HG02678 (cell line): ENCODE data around the gene HOXA7.

Experiments
- ATAC-seq: cut with Tn5 transposase; IDR thresholded peaks from one replicate; pipeline ENCODE4 v1.9.1; 2021; ENCODE audit warnings: mild to moderate bottlenecking, moderate library complexity; ENCODE audit not compliant: unreplicated experiment

The HOXA7 gene

DNA sequence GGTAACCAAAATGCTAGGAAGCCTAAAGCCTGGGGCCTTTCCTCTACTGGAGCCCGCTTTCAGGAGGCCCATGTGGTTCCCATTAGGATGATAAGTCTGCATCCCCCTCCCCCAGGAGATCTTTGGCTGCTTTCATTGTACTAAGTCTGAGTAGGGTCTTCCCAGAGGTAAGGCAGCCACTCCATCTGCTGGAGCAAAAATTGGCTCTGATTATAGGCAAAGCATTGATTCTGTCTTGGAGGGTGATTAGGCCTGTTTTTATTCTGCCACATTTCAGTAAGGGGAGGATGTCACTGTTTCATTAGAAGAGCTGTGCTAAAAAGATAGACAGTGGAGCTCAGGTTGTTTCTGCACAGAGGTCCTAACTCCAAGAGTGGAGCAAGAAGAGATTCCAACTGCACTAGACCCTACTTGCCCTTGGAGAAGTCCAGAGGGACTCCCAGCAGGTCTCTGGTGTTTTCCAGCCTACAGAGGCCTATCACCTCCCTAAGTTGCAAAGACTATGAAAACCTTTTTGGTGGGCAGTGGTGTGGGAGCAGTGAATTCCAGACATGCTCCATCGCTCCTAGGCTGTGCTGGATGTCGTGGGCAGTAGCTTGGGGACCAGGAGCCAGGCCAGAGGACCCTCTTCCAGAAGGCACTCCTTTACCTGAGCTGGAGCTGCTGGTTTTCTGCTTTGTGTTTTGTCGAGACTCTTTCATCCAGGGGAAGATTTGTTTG, 46.8 kb downstream of the HOXA7 start:
- ATAC-seq: no peak

DNA sequence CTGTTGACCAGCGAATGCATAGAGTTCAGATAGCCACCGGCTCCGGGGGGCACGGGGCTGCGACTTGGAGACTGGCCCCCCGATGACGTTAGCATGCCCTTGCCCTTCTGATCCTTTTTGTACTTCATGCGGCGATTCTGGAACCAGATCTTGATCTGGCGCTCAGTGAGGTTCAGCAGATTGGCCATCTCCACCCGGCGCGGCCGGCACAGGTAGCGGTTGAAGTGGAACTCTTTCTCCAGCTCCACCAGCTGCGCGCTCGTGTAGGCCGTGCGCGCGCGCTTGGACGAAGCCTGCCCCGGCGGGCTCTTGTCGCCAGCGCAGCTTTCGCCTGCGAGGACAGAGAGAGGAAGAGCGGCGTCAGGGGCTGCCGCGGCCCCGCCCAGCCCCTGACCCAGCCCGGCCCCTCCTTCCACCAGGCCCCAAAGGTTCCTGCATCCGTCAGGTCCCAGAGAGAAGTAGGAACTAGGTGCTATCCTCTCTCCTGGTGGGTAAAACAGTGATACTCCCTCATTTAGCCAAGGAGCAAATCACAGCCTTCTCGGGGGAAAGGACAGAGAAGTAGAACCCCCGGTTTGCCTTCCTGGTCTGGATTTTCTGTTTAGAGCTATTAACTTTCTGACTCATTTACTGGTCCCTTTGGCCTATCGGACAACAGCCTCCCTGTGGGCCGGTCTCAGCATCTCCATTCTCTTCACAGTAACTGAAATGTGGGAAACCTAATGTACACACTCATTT, 47.9 kb downstream of the HOXA7 start:
- no peak for ATAC-seq

DNA sequence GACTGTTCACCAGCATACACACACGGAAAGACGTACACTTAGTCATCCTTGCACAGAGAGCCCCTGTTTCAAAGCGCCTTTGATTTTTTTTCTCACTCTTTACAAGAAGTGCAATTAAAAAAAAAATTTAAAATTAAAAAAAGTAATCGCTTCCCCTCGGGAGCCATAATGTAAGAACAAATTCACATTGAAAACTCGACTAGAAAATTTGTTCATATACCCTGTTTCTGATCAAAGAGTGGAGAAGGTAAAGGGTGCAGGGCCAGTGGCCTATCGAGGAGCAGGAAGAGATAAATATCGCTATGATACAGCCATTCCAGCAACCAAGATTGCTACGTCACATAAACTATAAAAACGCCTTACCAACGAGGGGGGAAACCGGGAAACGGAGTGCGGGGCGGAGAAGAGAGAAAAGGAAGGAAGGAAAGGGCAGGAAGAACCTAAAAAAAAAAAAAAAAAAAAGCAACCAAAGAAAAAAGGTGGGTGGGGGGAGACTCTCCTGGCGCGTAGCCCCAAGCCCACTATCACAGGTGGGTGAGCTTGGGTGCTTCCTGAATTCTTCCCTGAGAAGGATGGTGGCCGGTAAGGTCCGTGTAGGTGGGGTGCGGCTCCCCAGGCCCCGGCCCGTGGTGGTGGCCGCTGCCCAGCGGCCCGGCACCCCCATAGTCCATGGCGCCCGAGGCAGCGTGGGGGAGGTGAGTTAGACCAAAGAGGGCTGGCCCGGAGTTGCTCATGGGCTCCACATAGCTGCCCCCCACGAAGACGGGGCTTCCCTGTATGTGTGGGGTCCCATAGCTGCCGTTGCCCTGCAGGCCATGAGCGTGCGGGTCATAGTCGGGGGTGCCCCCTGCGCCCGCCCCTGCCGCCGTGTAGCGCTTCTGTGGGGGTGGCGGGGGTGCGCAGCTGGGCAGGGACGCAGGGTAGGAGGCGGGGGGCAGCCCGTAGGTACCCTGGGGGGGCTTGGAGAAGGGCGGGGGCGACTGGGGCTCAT, 48.8 kb downstream of the HOXA7 start:
- ATAC-seq: no peak

DNA sequence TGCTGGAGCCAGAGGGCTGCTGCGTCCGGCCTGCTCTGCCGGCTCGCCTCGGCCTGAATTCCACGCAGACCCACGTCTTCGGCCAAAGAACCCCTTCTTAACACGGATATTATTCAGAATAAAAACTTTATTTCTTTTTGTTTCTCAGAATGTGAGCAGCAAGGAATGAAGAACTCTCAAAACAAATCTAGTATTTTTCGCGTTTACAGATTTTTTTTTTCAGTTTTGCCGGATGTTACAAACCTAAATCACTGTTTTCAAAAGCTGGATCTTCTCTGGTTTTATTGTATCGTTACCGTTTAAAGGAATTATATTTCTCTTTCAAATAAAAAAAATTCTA, 49.6 kb downstream of the HOXA7 start:
- ATAC-seq: no peak

DNA sequence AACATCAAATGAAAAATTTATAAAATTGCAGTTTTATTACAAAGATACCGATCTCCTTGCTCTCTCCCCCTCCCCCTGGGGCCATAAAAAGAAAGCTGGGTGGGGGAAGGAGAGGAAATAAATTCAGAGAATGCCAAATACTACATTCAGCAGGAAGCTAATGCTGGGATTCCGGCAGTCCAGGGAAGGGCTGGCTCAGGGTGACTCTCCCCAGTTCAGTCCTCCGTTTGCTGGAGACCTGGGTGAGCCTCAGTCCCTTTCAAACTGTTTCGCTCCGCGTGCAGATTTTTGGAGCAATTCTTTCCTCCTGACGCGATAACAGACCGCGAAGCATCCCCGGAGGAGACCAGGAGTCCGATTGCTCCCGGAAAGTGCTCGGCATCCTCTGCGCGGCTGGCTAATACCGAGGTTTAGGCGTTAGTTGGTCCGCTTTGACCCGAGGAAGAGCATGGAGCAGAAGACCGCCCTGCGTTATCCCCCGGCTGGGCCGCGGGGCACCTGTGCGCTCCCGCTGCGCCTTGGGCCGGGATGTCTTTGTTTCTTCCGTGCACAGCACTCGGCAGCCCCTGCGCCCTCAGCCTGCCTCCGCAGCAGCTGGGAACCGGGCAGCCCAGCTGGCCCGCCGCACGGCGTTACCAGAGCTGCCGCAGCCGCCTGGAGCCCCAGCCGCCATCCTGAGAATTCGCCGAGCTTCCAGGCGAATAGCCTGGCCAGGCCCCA, 50.1 kb downstream of the HOXA7 start:
- ATAC-seq: no peak

DNA sequence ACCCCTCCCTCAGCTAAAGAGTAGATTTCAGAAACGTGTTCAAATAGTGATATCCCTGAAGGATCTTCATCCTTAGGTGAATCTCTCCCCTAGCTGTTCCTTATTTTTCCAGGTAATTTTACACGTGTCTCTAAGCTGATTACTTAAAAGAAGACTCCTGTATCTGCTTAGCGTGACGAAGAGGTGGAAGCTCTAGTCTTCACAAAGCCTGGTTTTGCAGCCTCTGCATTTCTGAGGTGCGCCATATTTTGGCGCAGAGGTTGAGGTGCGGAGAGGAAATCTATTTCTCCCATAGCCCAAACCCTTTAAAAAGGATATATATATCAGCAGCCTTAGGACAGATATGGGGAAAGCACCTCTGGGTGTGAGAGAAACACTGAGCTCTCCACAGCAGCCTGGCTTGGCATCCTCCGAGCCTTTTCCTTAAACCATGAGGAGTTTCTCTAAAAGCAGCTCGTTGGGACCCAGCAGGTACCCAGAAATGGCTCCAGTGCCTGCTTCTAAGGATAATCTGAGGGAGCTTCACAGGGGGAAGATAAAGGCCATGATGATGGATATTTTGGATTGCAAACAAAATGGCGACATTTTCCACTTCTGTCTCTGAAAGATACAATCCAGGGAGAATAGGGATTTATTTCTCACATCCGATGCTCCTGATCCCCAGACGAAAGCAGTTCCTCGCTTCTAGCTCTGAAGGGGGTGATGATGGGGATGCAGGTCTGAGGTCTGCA, 51.0 kb downstream of the HOXA7 start:
- ATAC-seq: no peak

DNA sequence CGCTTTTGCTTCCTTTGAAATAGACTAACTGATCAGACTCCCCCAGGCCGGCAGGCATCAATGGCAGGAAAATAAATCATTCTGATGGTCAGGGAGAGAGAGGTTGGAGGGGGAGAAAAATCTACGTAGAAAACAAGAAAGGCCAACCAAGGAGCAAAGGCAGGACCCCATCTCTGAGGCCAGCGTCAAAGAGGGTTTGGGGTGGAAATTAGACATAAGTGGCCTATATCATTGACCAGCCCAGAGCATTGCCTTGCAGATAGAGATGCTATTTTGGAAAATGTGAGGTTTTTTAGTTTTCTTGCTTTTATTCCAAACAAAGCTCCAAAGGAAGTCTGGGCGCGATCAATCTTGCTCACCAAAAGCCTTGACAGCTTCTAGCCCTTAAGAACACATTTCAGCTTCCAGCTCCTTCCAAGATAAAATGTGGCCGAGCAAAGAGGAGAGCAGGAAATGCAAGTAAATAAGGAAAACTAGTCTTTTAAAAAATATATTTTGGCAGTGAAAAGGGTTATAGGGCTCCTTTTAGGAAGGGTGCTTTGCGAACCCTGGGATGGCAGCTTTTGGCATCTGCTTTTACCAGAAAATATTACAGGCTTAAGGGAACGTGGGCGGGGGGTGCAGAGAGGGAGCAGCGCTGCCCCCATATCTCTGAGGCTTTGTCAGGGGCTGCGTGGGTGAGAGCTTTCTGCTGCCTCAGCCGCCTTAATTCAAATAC, 52.0 kb downstream of the HOXA7 start:
- no peak for ATAC-seq
